NCI-H526 (cell line): ENCODE data around the gene OSGEP.
A peak's percentile ranks its signal among the peaks of the same experiment; 100 is the strongest.

Experiments used
- DNase-seq, 2 experiments: peaks; one replicate each; lab custom pipeline; 2025; lab: John Stamatoyannopoulos, UW

OSGEP gene

DNA sequence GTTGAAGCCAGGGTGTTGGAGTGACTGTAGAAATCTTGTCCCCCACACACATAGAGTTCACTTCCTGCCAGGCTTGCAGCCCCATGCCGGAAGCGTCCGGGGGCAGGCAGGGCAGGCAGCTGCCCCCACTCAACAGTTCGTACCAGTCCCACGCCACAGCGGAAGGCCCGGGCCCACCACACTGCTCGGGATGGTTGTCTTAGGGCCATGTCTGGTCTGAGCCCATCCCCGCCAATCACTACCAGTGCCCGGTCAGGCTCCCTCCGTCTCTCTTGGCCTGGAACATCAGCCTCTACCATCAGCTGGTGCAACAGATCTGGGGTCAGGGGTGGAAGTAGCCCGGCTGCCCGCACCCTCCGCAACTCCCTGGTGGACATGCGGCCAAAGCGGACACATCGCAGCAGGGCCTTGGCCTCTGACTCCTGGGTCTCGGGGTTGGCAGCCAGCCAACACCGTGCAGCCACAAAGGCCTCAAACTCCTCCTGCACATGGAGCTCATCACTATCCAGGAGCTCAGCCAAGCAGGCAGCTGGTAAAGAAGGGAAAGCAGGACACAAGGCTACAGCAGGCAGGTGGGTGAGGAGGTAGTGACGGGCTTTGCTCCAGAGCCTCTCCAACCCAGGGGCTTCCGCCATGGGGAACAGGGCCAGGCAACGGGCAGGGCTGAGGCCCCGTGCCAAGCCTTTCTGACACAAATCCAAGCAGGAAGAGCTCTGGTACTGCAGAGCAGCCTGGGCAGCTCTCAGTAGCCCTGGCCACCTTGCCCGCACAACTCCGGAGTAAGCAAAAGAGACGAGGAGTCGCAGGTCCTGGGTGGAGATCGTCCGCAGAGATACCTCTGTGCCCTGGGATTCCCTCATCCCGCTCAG is 24.6 kb downstream of the OSGEP start:
- no peak for DNase-seq

DNA sequence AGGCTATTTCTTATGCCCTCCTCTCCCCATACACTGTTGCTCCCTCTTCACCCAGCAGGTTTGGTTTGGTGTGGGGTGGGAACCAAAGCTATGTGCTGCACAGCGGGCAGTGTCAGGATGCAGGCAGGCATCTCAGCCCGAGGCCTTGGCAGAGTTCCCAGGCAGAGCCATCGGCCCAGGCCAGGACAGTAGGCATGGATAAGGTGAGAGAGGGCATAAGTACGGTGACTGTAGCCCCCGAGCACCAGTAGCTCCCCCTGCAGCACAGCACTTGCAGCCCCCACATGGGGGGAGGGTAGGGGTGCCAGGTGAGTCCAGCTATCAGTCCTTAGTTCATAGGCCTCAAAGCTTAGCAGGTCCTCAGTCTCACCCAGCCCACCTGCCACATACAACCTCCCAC is 25.8 kb downstream of the OSGEP start:
- no peak for DNase-seq

DNA sequence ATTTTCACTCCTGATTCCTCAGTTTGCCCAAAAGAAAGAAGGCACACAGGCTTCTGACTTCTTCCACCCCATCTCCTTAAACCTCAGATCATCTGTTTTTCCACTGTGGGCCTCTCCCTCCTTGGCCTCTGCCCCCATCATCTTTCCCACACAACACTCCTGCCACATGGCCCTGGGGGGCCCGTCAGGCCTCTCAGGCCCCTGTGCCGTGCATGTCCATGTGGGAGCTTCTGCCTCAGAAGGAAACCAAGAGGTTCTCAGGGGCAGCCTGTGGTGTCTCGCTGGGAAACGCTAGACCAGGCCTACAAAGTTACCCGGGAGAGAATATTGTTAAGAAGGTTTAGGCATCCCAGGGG is 26.6 kb downstream of the OSGEP start:
- no peak for DNase-seq

DNA sequence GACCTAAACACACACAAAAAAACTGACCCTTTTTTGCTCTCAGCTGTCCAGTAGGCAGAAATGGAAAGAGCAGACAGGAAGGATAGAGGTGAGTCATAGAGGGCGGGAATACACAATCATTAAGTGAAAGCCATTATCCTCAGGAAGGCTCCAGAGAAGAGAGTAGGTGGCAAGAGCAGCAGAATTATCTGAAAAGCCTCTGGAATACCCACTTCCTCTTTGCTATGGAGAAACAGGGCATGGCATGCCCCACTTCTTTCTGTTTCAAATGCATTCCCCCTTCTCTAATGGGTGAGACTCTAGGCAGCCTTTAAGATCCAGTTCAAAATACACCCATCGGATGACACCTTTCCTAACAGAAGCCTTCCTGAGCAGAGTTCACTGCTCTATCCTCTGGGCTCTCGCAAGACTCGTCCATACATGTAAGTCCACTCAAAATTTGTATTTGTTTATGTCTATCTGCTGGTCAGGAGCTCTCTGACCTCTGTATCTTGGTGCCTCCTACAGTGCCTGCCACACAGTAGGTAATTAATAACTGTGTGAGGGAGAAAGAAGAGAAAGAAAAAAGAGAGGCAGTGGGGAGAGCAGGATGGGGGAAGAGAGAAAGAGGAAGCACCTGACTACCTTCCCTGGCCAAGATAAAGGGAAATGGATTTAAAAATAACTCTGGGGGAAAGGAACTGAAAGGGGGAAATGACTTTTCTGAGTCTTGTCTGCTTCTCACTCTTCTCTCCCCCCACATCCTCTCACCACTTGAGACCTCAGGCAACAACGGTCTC is 27.2 kb downstream of the OSGEP start:
- no peak for DNase-seq

DNA sequence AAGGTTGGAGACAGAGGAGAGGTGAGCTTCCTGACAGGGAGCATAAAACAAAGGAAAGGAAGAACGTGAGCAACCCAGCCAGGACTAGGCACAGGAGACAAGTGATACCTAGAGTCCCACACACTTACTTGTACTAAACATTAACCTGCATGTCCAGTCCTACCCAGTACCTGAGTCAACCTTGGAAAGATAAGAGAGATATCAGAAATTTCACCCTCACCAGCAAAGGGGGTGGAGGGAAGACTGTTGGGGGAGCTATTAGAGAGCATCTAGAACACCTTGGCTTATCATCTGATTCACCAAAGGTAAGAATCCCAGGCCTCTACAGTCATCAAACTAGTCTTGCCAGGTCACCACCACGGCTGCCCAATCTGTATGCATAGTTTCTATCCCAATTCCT is 29.8 kb downstream of the OSGEP start:
- no peak for DNase-seq

DNA sequence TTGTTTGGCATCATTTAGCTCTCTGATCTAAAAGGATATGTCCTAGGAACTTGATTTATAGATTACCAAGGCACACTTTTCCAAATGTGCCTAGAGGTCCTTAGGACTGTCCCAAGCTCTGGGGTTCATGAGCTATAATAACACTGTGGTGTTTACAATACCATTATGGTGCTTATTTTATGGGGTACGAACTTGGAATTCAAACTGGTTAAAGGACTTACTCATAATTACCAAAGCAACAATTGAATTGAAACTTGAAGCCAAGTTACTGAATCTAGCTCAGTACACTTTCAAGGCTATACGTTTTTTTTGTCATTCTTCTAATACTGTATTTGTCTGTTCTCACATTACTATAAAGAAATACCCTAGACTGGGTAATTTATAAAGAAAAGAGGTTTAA is 31.7 kb downstream of the OSGEP start:
- DNase-seq = no peak

DNA sequence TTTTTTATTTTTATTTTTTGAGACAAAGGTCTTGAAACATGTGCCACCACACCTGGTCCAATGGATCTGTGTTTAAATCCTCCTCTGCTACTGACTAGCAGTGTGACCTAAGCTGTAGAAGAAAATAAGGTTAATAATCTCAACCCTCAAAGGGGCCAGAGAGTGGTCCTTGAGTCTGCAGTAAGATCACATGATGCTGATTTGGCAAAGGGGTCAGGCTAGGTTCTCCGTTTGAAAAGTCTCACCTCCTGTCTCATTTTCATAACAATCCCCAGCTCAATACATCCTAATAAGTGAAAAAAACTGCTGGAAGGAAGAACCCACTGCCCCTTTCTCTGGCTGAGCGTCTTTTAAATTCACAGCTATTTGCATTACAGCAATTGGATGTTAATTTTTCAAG is 33.3 kb downstream of the OSGEP start:
- DNase-seq = no peak

DNA sequence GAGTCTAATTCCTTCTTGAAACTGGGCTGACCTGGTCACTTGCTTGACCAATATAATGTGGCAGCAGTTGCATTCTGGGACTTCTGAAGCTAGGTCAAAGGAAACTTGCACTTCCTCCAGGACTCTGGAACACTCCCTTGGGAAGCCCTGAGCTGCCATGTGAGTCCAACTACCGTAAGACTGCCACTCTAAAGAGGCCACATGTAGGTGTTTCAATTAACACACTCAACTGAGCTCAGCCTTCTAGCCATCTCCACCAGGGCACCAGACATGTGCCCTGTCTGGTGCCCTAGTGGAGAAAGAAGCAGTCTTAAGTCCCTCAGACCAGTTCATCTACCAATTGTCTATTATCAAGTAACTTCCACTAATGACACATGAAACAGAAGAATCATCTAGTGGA is 35.2 kb downstream of the OSGEP start:
- no peak for DNase-seq

DNA sequence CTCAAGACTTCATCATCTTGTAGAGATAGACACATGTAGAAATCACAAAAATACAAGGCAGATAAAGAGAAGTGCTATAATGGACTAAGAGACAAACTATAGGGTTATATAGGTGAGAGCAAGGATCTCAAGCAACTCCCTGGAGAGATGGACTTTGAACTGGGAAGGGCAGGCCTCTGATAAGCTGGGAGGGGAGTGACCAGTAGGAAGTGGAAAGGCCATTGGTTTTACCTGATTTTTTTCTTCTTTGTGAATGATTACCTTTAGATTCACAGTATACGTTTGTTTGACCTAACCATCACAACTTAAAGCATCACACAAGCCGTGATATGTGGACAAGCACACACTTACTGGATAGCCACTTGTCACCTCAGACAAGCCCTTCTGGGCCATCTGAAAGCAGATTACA is 36.1 kb downstream of the OSGEP start:
- DNase-seq = no peak

DNA sequence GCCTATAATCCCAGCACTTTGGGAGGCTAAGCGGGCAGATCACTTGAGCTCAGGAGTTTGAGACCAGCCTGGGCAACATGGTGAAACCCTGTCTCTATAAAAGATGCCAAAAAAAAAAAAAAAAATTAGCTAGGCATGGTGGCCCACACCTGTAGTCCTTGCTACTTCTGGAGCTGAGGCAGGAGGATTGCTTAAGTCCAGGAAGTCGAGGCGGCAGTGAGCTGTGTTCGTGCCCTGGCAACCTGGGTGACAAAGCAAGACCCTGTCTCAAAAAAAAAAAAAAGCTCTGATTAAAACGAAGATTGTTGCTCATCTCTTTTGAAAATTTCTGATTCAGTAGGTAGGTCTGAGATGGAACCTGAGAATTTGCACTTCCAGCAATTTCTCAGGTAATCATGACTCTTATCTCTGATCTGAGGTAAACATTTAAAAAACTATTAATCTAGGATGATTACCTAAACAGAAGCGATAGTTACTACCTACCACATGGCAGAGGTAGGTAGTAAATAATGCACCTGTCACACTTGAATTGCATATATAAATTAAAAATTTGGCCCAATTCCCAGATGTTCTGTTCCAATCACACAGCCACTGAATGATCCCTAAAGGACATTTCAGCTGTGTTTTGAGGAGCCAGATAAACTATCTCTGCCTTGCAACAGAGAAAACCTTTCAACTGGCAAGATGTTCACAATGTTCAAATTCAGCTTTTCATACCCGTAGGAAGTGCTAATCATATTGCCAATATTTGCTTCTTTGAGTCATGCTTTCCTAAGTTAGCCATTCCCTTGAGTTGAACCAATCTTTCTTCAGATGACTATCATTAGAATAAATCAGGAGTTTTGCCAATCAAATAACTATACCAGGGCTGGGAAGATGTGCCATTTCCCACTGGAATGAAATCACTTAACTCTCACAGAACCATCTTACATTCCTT is 37.1 kb downstream of the OSGEP start:
- DNase-seq = no peak

DNA sequence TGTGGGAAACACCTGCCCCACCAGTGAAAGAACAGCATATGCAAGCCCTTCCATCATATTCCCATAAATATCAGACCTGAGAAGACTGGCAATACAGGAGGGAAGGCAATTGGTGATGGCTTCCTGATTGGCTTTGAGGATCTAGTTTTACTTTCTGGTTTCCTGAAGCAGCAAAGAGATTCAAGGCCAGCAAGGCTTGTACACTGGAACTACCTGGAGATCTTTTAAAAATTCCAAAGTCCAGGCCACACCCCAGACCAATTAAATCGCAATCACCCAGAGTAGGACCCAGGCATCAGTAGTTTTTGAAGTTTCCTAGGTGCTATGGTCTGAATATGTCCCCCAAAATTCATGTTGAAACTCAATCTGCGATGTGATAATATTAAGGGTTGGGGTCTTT is 38.4 kb downstream of the OSGEP start:
- no peak for DNase-seq

DNA sequence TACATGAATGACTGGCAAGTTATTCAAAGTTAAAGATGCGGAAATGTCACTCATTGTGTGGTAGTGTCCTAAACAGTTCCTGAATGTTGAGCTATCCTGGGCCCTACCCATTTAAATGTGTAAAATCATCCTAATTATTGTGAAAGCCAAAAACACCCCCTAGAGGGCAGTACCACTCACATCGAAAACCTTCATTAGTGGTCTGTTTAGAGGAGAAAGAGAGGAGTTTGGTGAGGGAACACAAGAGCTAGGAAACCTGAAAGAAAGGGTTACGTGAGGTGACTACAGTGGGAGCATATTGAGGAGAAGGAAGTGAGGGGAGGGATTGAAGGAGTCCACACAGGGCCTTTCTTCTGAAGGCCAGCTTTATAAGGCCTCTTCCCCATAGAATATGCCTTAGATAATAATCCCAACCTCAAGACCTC is 38.8 kb downstream of the OSGEP start:
- peak; percentile 27 to 57 for DNase-seq

DNA sequence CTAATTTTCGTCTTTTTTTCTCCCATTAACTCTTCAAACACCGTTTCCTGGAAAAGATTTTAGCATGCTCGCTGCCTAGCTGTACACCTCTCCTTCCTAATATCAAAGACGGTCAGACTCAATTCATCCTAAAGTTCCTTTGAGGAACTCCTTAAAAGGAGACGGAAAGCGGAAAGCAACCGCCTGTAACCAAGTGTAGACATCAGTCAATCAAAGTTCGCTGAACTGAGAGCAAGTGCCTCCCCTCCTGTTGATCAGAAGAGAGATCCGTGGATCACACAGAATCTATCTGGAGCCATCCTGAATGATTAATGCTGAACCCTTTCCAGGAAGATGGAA is 40.9 kb downstream of the OSGEP start:
- DNase-seq = peak in 1 of 2 experiments; percentile 28

DNA sequence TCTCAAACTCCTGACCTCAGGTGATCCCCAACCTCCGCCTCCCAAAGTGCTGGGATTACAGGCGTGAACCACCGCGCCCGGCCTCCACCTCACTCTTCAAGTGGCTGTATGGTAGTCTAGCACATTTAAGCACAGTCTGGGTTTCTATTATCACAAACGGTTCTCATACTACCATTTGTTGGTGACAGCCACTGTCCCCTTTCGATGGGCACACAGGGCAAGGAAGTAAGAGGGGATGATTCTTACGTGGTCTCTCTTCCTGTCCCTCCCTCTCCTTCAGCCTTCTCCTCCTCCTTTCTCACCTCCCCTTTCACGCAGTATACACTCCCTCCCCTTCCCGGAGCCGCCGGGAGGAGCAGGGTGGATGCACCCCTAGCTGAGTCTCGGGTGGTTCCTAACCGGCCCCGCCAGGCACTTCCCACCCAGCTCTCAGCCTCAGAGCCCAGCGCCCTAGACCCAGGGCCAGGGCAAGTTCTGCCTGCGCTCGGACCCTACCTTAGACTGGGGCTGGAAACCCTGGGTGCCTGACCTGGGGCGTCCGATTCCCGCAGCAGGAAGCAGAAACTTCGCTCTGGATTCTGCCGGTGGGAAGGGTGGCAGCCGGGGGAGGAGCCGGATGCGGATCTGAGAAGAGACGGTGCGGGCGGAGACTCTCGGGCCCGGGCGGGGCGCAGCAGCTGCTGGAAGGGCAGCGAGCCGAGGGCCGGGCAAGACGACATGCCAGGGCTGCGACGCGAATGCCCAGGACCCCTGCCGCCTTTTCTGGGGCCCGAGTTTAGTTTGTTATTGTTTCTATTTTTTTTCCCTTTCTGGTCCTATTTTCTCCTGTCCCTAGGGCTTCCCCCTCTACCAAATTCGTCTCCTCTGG is 41.5 kb downstream of the OSGEP start, which contains the start of gene TEP1:
TEP1 (minus strand) TSS at position 626 of the 868 bp plus-strand sequence. CDS start 5,062 bp downstream, outside the sequence.
- peak; percentile 62 to 91 for DNase-seq

DNA sequence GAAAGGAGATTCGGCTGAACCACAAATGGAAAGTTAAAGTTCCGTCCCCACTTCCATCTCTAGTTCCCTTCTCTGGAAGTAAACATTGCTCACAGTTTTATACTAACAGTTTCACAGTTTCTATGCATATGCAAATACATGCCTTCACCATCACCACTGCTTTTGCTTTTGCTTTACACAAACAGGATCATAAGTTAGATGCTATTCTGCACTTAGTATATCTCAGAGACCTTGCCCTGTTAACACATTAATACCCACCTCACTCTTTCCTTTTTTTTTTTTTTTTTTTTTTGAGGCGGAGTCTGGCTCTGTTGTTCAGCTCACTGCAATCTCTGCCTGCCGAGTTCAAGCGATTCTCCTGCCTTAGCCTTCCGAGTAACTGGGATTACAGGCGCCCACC is 42.2 kb downstream of the OSGEP start:
- DNase-seq = peak in 1 of 2 experiments; percentile 29

DNA sequence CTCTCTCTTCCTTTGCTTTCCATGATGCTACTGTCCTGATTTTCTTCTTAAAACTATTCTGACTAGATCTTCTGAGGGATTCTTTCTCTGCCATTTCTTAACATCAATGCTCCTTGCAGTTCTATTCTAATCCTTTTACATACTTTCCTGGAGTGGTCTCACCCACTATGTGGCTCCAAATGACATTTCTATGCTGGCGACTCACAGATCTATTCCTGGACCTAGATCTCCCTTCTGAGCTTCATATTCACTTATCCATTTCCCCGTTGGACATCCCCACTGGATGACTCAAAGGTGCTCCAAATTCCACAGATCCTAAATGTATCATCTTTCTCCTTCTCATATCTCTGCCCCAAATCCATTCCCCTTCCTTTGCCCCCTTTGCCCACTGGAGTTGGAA is 45.4 kb downstream of the OSGEP start:
- no peak for DNase-seq

DNA sequence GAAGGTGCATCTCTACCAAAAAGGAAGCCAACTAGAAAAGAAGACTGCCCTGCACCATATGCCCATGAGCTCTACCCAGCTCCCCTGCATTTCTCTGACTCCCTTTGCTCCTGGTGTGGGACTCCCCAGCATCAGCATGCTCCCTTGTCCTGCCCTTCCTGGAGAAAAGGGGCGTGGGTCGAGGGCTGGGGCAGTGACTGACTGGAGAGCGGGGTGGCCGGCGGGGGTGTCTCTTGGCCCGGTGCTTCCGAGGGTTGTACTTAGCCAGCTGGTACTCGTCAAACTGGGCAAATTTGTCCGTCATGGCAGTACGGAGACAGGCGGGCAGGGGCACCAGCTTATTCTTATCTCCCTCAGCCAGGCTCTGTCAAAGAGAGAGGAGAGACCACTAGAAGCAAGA is 51.1 kb downstream of the OSGEP start:
- no peak for DNase-seq

DNA sequence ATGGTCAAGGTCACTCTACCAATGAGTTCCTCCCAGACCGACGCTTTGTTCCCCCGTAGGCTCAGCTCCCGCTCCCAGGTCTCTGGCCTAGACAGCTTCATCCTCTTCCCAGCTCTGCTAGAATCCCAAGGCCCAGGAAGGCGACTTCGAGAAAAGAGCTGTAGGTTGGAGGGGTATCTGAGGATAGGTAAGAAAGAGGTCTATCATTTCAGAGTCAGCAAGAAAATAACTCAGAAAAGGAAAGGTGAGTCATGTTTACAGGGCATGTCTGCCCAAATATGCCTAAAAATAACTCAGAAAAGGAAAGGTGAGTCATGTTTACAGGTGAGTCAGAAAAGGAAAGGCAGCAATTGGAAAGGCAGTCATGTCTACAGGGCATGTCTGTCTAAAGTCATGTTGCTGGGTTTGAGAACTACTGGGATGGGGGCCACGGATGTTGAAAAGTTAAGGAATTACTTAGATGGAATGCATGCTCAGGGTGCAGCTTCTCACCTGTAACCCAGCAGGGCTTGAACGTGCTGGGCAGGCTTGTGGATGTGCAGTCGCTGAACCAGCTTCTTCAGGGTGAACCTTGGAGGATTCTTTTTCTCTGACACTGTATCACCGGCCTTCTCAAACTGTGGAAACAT is 53.5 kb downstream of the OSGEP start:
- no peak for DNase-seq

DNA sequence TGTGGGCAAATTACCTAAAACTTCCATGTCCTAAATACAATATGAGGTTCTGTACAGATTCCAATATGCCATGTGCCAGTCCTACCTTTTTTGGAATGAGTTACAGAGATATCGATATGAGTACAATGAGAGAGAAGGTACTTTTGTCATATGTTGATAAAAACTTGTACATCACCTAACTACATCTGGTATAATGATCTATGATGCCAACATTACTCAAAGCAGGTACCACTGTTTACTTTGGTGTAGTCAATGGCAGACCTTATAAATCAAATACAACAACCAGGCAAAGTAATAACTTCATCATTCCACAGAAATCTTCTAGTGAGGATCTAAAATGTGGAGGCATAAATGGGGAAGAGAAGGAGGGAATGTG is 54.0 kb downstream of the OSGEP start:
- DNase-seq = no peak

DNA sequence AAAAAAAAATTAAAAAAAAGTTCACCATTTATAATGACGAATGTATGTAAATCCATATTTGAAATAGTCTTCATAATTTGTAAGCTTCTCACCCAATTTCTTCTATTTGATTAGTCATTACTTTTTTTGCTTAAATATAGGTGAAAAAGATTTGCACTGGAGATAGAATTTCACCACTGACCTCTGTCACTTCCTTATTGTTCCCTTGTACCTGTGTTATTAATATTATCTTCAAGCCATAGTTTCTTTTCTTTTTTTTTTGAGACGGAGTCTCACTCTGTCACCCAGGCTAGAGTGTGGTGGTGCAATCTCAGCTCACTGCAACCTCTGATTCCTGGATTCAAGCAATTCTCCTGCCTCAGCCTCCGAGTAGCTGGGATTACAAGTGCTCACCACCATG is 57.1 kb downstream of the OSGEP start:
- DNase-seq = no peak
